SW 1271 (cell line): ENCODE results near the gene ZBTB16.
A peak's percentile ranks its signal among the peaks of the same experiment; 100 is the strongest.

ENCODE experiments used
- DNase-seq, 2 experiments: peaks; one replicate each; lab custom pipeline; 2025; lab: John Stamatoyannopoulos, UW

Gene ZBTB16

DNA sequence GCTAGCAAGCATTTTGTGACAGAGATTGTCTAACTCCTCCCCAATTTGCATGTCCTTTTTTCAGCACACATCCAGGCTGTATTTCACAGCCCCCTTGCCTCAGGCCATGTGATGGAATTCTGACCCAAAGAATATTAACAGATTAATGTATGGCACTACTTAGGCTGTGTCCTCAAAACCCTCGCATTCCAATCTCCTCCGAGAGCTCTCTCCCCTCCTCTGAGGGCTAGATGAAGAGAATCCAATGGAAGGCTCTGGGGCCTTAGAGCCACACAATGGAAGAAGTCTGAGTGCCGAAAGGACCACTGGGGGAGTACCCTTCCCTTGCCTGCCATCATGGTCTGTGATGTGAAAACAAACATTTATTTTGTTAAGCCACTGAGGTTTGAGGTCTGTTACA is 223.0 kb downstream of the ZBTB16 start:
- no peak for DNase-seq

DNA sequence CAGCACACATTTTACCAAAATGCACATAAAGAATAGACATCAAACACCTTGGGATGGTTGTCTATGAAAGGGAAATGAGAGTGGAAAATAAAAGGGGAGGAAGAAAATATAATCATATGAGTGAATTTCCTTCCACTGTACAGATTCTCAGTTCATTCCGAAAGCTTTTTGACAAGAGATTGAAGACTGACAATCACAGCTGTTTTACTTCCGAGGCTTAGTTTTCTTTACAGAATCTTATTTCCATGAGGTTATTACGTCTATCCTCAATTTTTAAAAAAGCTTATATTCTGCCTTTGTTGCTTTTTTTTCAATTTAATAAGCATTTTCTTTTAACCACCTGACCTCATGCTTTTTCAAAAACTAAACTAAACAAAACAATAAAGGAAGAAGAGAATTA is 223.9 kb downstream of the ZBTB16 start:
- no peak for DNase-seq

- DNase-seq: no peak
These were observed 224.5 kb downstream of the ZBTB16 start for GRCh38 chr11:114284021-114284420.

DNA sequence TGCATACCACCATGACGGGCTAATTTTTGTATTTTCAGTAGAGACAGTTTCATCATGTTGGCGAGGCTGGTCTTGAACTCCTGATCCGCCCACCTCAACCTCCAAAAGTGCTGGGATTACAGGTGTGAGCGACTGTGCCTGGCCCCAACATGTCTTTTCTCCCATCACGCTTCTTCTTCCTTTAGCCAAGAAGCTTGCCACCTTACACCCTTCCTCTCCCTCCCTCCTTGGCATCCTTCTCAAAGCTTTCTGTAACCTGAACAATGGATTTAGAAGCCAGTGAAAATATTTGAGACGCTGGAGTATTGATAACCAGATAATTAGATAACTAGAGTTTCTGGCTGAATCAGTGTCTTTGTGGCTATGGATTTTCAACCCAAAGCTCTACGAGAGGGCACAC is 225.4 kb downstream of the ZBTB16 start:
- DNase-seq: no peak

DNA sequence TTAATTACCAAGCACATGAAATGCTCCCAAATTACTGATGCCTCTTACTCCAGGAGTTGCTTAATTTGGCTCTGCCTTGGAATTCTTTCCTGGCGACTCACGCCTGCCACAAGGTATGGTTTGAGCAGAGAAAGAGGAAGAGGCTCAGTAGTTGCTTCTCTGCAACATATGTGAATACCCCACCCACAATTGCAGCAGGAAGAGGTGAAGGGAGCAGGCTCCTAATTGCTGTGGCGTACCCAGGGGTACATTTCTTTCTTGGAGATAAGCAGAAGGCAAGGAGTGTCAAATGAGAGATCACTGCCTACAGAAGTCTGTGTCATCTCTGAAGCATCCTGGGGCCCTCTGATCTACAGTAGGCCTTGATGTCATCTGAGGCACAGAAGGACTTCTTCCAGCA is 226.1 kb downstream of the ZBTB16 start:
- no peak for DNase-seq

- no peak for DNase-seq
These were observed 226.7 kb downstream of the ZBTB16 start for GRCh38 chr11:114286229-114286628.

DNA sequence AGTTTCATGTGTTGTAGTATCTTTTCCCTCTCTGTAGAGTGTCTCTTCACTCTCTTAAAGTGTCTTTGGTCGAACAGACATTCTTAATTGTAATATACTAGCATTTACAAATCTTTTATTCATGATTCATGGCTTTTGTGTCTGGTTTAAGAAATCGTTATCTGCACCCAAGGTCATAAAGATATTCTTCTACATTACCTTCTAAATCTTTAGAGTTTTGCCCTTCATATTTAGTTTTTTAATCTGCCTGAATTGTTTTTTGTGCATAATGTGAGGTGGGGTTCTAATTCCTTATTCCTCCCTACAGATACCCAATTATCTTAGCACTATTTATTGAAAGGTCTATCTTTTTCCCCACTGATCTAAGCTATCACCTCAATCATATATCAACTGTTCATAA is 227.6 kb downstream of the ZBTB16 start:
- DNase-seq: no peak

GRCh38 chr11:114288136-114288535 is 228.6 kb downstream of the ZBTB16 start:
- no peak for DNase-seq

DNA sequence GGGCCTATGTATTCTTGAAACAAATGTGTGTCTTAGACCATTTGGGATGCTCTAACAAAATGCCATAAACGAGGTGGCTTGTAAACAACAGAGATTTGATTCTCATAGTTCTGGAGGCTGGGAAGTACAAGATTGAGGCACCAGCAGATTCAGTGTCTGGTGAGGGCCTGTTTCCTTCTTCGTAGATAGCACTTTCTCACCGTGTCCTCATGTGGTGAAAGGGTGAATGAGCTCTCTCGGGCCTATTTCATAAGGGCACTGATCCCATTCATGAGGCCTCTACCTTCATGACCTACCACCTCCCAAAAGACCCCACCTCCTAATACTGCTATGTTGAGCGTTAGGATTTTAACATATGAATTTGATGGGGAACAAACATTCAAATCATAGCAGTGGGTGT is 230.3 kb downstream of the ZBTB16 start:
- no peak for DNase-seq

DNA sequence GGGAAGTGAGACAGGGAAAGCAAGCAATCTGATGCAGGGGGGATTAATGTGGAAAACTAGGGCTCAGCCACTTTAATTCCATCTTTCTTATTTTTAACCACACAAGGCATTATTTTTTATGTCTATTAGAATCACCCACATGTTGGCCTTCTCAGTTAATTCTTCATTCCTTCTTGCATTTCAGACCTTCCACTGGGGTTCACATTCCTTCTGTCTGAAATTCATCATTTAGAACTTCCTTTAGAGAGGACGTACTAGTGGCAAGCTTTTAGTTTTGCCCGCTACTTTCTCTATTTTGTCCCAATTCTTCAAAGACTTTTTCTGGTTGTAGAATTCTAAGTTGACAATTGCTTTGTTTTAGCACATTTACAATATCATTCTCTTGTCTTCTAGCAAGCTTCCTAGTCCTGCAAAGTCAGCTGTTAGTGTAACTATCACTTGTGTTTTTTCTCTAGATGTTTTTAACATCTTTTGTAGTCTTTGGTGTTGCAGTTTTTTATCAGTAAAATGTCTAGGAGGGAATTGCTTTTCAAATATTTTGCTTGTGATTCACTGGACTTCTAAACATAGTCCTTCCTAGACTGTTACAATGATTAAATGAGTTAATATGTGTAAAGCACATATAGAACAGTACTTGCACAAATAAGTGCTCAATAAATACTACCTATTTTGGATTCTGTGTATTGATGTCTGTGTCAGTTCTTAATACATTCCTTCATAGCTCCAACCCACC is 231.2 kb downstream of the ZBTB16 start:
- no peak for DNase-seq

GRCh38 chr11:114291381-114291780 is 231.9 kb downstream of the ZBTB16 start:
- no peak for DNase-seq

DNA sequence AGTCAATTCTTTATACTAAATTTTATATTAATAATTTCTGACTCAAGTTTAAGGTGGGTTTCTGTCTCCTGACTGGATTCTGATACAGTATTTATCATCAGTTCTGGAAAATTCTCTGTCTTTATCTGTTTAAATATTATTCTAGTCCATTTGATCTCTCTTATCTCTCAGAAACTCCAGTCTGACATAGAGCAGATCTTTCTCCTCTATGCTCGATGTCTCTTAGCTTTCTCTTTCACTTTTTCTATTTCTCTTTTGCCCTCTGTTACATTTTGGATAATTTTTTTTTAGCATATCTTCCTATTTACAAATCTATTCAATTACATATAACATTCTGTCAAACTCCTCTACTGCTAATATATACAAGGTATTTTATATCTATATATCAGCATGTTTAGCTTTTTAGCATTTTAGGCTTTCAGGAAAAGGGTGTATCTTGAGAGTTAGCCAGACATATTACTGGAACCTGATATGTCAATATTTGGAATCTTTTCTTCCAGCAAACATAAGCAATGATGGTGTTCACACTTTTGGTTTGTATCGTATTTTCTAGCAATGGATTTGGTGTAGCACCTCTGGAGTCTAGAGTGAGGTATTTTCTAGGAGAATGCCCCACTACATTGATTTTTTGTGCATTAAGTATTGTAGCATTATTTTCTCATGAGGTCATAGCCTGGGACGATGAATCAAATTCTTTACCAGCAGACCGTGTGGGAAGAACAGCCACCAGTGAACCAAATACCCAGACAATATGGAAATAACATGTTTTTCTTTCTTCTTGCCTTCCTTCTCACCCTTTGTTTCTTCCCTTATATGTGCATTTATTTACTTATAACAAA is 232.6 kb downstream of the ZBTB16 start:
- no peak for DNase-seq

GRCh38 chr11:114293201-114293711 is 233.7 kb downstream of the ZBTB16 start:
- DNase-seq: no peak

- peak in 1 of 2 experiments; percentile 49 for DNase-seq
These were observed 236.4 kb downstream of the ZBTB16 start, which contains the start of gene NNMT for GRCh38 chr11:114295676-114296604. Gene NNMT (plus strand): TSS chr11:114296399. CDS start chr11:114296557, 158 bp downstream.

DNA sequence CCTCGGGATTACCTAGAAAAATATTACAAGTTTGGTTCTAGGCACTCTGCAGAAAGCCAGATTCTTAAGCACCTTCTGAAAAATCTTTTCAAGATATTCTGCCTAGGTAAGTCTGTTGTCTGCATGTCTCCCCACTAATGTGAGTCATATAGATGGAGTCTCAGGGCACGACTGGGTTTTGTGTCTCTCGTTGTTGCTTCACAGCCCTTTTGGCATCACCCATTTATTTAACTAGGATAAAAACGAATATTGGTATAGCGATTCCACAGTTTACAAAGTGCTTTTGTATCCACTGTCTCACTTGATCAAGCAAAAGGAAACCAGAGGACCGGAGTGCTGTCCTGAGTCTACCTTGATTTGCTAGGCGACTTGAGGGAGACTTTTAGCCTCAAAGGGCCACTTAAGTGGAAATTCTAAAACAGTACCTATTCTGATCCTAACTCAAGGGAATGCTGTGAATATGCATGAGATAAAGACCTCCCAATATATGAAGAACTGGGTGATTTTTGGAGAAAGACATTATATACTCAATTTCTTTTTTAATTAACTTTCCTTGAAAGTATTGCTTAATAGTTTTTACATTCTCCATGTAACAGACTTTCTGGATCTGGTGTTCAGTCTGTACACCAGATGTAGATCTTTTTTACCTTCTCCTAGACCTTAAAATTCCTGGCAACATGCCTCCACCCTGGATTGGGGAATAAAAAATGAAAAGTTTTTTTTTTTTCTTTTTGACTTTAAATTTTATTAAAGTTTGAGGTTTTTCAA is 237.3 kb downstream of the ZBTB16 start:
- DNase-seq: no peak

DNA sequence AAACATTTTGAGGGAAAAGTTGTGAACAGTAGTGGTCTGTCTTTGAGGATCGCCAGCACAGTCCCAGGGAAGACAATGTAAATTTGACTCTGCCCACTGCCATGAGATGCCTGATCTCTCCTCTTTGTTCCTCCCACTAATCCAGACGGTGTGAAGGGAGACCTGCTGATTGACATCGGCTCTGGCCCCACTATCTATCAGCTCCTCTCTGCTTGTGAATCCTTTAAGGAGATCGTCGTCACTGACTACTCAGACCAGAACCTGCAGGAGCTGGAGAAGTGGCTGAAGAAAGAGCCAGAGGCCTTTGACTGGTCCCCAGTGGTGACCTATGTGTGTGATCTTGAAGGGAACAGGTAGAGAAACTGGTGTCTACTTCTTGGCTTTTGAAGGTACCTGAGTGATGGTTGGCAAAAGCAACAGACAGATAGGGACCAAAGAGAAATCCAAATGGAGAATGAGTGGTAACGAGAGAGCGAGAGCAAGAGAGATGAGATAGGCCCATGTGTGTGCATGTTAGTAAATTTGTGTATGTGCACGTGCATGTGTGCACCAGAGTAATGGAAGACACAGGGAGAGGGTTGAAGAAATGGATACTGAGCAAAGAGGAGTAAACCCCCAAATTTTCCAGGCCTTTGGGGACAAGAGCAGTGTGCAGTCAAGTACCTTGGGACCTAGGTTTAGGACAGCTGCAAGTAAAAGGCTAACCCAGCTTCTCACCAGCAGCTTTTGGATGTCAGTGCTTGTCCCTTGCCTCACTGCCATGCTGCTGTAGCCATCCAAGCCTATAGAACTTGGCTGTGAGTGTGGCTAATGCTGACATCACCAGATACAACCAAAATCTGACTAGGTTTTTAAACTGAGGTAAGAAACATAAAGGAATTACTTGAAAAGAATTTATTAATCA is 238.5 kb downstream of the ZBTB16 start:
- DNase-seq: no peak

- no peak for DNase-seq
These were observed 239.2 kb downstream of the ZBTB16 start for GRCh38 chr11:114298710-114299109.
